Measurements from ENCODE around the gene OR2AE1.
"Not testable (repeated sequence)": the region's sequence is repeated elsewhere in the genome, so short reads cannot be mapped to it uniquely, and the experiment has no call there.

The OR2AE1 gene

DNA sequence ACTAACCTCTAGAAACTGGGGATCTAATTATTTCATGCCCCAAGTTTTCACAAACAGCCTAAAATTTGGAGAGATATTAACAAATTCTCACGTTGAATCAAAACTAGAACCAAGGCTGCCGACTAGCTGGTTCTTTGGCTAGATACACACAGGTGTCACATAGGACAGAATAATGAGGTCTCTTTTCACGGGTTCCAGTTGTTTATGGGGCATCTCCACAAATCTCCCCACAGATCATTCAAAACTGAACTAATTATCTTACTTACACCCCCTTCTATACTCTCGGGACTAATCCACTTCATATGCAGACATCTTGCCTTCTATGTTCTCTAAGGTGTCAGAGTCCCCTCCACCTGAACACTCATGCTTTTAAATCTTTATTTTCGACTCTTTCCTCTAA lies 16.4 kb upstream of the OR2AE1 start:
- H3K4me1 ChIP-seq (ENCODE audit: control extremely low read depth in 1 of 4, control insufficient read depth in 4 of 4, insufficient read depth in 4 of 4, low read length in 3 of 4): peaks cover 0 to 3% (median 0%) of the 10 kb centered on the region in 4 experiments
- DNase-seq: no peak
- ChIA-PET POLR2A (no interaction called here), CTCF (no interaction called here)
- peaks cover 16 to 35% (median 20%) of the 10 kb centered on the region in 4 experiments for H3K36me3 ChIP-seq (ENCODE audit: control insufficient read depth in 4 of 4, insufficient read depth in 4 of 4, low read length in 3 of 4)
- 90% methylated on average over 5 of the region's 5 CpGs for WGBS (ENCODE audit: insufficient coverage)
- H3K27me3 ChIP-seq (replicated peaks in 2 of 5; ENCODE audit: control insufficient read depth in 4 of 5, insufficient read depth in 5 of 5, low read length in 4 of 5): no peaks in the 10 kb centered on the region
- peaks cover 0 to 12% (median 3%) of the 10 kb centered on the region in 5 experiments for H3K9me3 ChIP-seq (ENCODE audit: control extremely low read depth in 1 of 5, control insufficient read depth in 4 of 5, insufficient read depth in 2 of 5, low read depth in 1 of 5, low read length in 4 of 5)
- H3K4me3 ChIP-seq (ENCODE audit: control insufficient read depth in 1 of 7, extremely low read depth in 1 of 7, insufficient read depth in 4 of 7, low read depth in 2 of 7, low read length in 6 of 7): no peak overlapping the region
- H3K27ac ChIP-seq (ENCODE audit: insufficient read depth in 1 of 2, low read depth in 1 of 2, low read length in 2 of 2, poor library complexity in 1 of 2, severe bottlenecking in 2 of 2): no peak overlapping the region

DNA sequence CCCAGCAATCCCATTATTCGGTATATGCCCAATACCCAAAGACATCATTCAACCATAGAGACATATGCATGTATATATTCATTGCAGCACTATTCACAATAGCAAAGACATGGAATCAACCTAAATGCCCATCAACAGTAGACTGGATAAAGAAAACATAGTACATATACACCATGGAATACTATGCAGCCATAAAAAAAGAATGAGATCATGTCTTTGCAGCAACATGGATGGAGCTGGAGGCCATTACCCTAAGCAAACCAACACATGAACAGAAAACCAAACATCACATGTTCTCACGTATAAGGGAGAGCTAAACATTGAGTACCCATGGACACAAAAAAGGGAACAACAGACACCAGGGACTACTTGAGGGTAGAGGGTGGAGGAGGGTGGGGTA lies 13.5 kb upstream of the OR2AE1 start:
- POLR2A ChIA-PET; CTCF ChIA-PET; H3K27ac ChIP-seq (ENCODE audit: insufficient read depth in 1 of 2, low read depth in 1 of 2, low read length in 2 of 2, poor library complexity in 1 of 2, severe bottlenecking in 2 of 2); H3K4me3 ChIP-seq (ENCODE audit: control insufficient read depth in 1 of 7, extremely low read depth in 1 of 7, insufficient read depth in 4 of 7, low read depth in 2 of 7, low read length in 6 of 7); DNase-seq; H3K4me1 ChIP-seq (ENCODE audit: control extremely low read depth in 1 of 4, control insufficient read depth in 4 of 4, insufficient read depth in 4 of 4, low read length in 3 of 4); H3K27me3 ChIP-seq (replicated peaks in 2 of 5; ENCODE audit: control insufficient read depth in 4 of 5, insufficient read depth in 5 of 5, low read length in 4 of 5): not testable (repeated sequence)
- Histone ChIP-seq H3K36me3 (ENCODE audit: control insufficient read depth in 4 of 4, insufficient read depth in 4 of 4, low read length in 3 of 4) (peaks cover 16 to 30% (median 20%) of the 10 kb centered on the region in 4 experiments), H3K9me3 (ENCODE audit: control extremely low read depth in 1 of 5, control insufficient read depth in 4 of 5, insufficient read depth in 2 of 5, low read depth in 1 of 5, low read length in 4 of 5) (peaks cover 0 to 12% (median 3%) of the 10 kb centered on the region in 5 experiments)
- WGBS (ENCODE audit: insufficient coverage): no CpG with 5 or more reads among the region's 2 CpGs

DNA sequence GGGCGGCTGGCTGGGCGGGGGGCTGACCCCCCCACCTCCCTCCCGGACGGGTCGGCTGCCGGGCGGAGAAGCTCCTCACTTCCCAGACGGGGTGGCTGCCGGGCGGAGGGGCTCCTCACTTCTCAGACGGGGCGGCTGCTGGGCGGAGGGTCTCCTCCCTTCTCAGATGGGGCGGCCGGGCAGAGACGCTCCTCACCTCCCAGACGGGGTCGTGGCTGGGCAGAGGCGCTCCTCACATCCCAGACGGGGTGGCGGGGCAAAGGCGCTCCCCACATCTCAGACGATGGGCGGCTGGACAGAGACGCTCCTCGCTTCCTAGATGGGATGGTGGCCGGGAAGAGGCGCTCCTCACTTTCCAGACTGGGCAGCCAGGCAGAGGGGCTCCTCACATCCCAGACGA lies 11.5 kb upstream of the OR2AE1 start:
- H3K27ac ChIP-seq (ENCODE audit: insufficient read depth in 1 of 2, low read depth in 1 of 2, low read length in 2 of 2, poor library complexity in 1 of 2, severe bottlenecking in 2 of 2); H3K4me1 ChIP-seq (ENCODE audit: control extremely low read depth in 1 of 4, control insufficient read depth in 4 of 4, insufficient read depth in 4 of 4, low read length in 3 of 4); CTCF ChIA-PET; H3K4me3 ChIP-seq (ENCODE audit: control insufficient read depth in 1 of 7, extremely low read depth in 1 of 7, insufficient read depth in 4 of 7, low read depth in 2 of 7, low read length in 6 of 7); H3K27me3 ChIP-seq (replicated peaks in 2 of 5; ENCODE audit: control insufficient read depth in 4 of 5, insufficient read depth in 5 of 5, low read length in 4 of 5); DNase-seq; POLR2A ChIA-PET: not testable (repeated sequence)
- Histone ChIP-seq H3K9me3 (ENCODE audit: control extremely low read depth in 1 of 5, control insufficient read depth in 4 of 5, insufficient read depth in 2 of 5, low read depth in 1 of 5, low read length in 4 of 5) (peaks cover 0 to 15% (median 4%) of the 10 kb centered on the region in 5 experiments), H3K36me3 (ENCODE audit: control insufficient read depth in 4 of 4, insufficient read depth in 4 of 4, low read length in 3 of 4) (peaks cover 16 to 30% (median 20%) of the 10 kb centered on the region in 4 experiments)
- WGBS (ENCODE audit: insufficient coverage): no CpG with 5 or more reads among the region's 29 CpGs

GRCh38 chr7:99881370-99881769 lies 4.5 kb upstream of the OR2AE1 start:
- ChIA-PET CTCF (no interaction called here), POLR2A (no interaction called here)
- H3K4me1 ChIP-seq (ENCODE audit: control extremely low read depth in 1 of 4, control insufficient read depth in 4 of 4, insufficient read depth in 4 of 4, low read length in 3 of 4): no peaks in the 10 kb centered on the region
- no peak overlapping the region for H3K27ac ChIP-seq (ENCODE audit: insufficient read depth in 1 of 2, low read depth in 1 of 2, low read length in 2 of 2, poor library complexity in 1 of 2, severe bottlenecking in 2 of 2)
- H3K36me3 ChIP-seq (ENCODE audit: control insufficient read depth in 4 of 4, insufficient read depth in 4 of 4, low read length in 3 of 4): no peaks in the 10 kb centered on the region
- H3K4me3 ChIP-seq (ENCODE audit: control insufficient read depth in 1 of 7, extremely low read depth in 1 of 7, insufficient read depth in 4 of 7, low read depth in 2 of 7, low read length in 6 of 7): no peak overlapping the region
- peaks cover 0 to 4% (median 2%) of the 10 kb centered on the region in 5 experiments for H3K9me3 ChIP-seq (ENCODE audit: control extremely low read depth in 1 of 5, control insufficient read depth in 4 of 5, insufficient read depth in 2 of 5, low read depth in 1 of 5, low read length in 4 of 5)
- WGBS (ENCODE audit: insufficient coverage): 93% methylated on average over 4 of the region's 4 CpGs
- no peak for DNase-seq
- H3K27me3 ChIP-seq (replicated peaks in 2 of 5; ENCODE audit: control insufficient read depth in 4 of 5, insufficient read depth in 5 of 5, low read length in 4 of 5): no peaks in the 10 kb centered on the region

DNA sequence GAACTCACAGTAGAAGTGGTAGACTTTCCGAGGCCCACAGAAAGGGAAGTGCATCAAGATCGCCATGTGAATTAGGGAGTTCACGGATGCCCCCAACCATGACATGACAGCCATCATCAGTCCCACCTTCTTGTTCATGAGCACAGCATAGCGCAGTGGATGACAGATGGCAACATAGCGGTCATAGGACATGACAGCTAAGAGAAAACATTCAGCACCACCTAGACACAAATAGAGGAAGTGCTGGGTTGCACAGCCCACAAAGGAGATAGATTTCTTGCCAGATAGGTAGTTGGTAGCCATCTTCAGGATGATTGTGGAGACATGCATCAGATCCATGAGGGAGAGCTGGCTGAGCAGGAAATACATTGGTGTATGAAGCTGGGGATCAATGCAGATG lies 342 bp downstream of the OR2AE1 start:
- Histone ChIP-seq H3K27ac (ENCODE audit: insufficient read depth in 1 of 2, low read depth in 1 of 2, low read length in 2 of 2, poor library complexity in 1 of 2, severe bottlenecking in 2 of 2) (no peak overlapping the region), H3K4me3 (ENCODE audit: control insufficient read depth in 1 of 7, extremely low read depth in 1 of 7, insufficient read depth in 4 of 7, low read depth in 2 of 7, low read length in 6 of 7) (no peak overlapping the region), H3K9me3 (ENCODE audit: control extremely low read depth in 1 of 5, control insufficient read depth in 4 of 5, insufficient read depth in 2 of 5, low read depth in 1 of 5, low read length in 4 of 5) (no peaks in the 10 kb centered on the region), H3K4me1 (ENCODE audit: control extremely low read depth in 1 of 4, control insufficient read depth in 4 of 4, insufficient read depth in 4 of 4, low read length in 3 of 4) (no peaks in the 10 kb centered on the region), H3K36me3 (ENCODE audit: control insufficient read depth in 4 of 4, insufficient read depth in 4 of 4, low read length in 3 of 4) (no peaks in the 10 kb centered on the region), H3K27me3 (replicated peaks in 2 of 5; ENCODE audit: control insufficient read depth in 4 of 5, insufficient read depth in 5 of 5, low read length in 4 of 5) (no peaks in the 10 kb centered on the region)
- ChIA-PET CTCF (interaction anchor here (0.6 kb wide), 1 partner anchor 33 kb away, joined by 3 read pairs; no protein-coding TSS in a partner anchor), POLR2A (no interaction called here)
- DNase-seq: peak in 2 of 3 donors; percentile 27 to 55
- WGBS (ENCODE audit: insufficient coverage): 100% methylated on average over 4 of the region's 5 CpGs

- POLR2A ChIA-PET: no interaction called here
- Histone ChIP-seq H3K4me3 (ENCODE audit: control insufficient read depth in 1 of 7, extremely low read depth in 1 of 7, insufficient read depth in 4 of 7, low read depth in 2 of 7, low read length in 6 of 7) (no peak overlapping the region), H3K36me3 (ENCODE audit: control insufficient read depth in 4 of 4, insufficient read depth in 4 of 4, low read length in 3 of 4) (no peaks in the 10 kb centered on the region), H3K27ac (ENCODE audit: insufficient read depth in 1 of 2, low read depth in 1 of 2, low read length in 2 of 2, poor library complexity in 1 of 2, severe bottlenecking in 2 of 2) (no peak overlapping the region), H3K9me3 (ENCODE audit: control extremely low read depth in 1 of 5, control insufficient read depth in 4 of 5, insufficient read depth in 2 of 5, low read depth in 1 of 5, low read length in 4 of 5) (peaks cover 7 to 20% (median 10%) of the 10 kb centered on the region in 5 experiments), H3K4me1 (ENCODE audit: control extremely low read depth in 1 of 4, control insufficient read depth in 4 of 4, insufficient read depth in 4 of 4, low read length in 3 of 4) (no peaks in the 10 kb centered on the region), H3K27me3 (replicated peaks in 2 of 5; ENCODE audit: control insufficient read depth in 4 of 5, insufficient read depth in 5 of 5, low read length in 4 of 5) (no peaks in the 10 kb centered on the region)
- DNase-seq: no peak
- CTCF ChIA-PET: no interaction called here
- WGBS (ENCODE audit: insufficient coverage): no CpG with 5 or more reads among the region's 1 CpG
These were observed 8.6 kb downstream of the OR2AE1 start for GRCh38 chr7:99868246-99868645.

GRCh38 chr7:99867477-99867876 lies 9.4 kb downstream of the OR2AE1 start:
- H3K27ac ChIP-seq (ENCODE audit: insufficient read depth in 1 of 2, low read depth in 1 of 2, low read length in 2 of 2, poor library complexity in 1 of 2, severe bottlenecking in 2 of 2); H3K27me3 ChIP-seq (replicated peaks in 2 of 5; ENCODE audit: control insufficient read depth in 4 of 5, insufficient read depth in 5 of 5, low read length in 4 of 5); H3K36me3 ChIP-seq (ENCODE audit: control insufficient read depth in 4 of 4, insufficient read depth in 4 of 4, low read length in 3 of 4); H3K4me1 ChIP-seq (ENCODE audit: control extremely low read depth in 1 of 4, control insufficient read depth in 4 of 4, insufficient read depth in 4 of 4, low read length in 3 of 4); H3K4me3 ChIP-seq (ENCODE audit: control insufficient read depth in 1 of 7, extremely low read depth in 1 of 7, insufficient read depth in 4 of 7, low read depth in 2 of 7, low read length in 6 of 7); POLR2A ChIA-PET; CTCF ChIA-PET; DNase-seq: not testable (repeated sequence)
- H3K9me3 ChIP-seq (ENCODE audit: control extremely low read depth in 1 of 5, control insufficient read depth in 4 of 5, insufficient read depth in 2 of 5, low read depth in 1 of 5, low read length in 4 of 5): peaks cover 7 to 20% (median 10%) of the 10 kb centered on the region in 5 experiments
- WGBS (ENCODE audit: insufficient coverage): no CpG with 5 or more reads among the region's 2 CpGs
